ENCODE data around the gene TMEM242. TPM values are rescaled to one million over a fixed set of nuclear protein-coding genes. Genes with fewer than 3 reads are reported as not detected.

Gene TMEM242
- total RNA-seq, 1 donor = 6.2 TPM

DNA sequence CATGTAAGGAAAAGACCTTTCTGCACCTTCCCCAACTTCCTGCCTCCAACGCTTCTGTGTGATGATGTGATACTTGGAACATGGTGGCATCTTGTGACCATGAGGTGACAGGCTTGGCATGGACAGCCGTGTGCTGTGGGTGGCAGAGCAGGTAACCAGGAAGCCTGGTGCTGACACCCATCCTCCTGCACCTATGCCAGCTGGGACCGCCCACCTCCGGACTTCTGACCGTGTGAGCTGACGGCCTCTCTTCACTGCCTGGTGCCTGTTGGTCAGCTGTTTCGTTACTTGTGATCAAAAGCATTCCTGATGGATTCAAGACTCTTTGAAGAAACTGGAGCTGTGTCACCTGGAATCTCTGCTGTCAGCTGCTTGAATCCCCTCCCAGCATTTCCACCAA lies 70.3 kb downstream of the TMEM242 start:
- TF ChIP-seq, protein P1, sequence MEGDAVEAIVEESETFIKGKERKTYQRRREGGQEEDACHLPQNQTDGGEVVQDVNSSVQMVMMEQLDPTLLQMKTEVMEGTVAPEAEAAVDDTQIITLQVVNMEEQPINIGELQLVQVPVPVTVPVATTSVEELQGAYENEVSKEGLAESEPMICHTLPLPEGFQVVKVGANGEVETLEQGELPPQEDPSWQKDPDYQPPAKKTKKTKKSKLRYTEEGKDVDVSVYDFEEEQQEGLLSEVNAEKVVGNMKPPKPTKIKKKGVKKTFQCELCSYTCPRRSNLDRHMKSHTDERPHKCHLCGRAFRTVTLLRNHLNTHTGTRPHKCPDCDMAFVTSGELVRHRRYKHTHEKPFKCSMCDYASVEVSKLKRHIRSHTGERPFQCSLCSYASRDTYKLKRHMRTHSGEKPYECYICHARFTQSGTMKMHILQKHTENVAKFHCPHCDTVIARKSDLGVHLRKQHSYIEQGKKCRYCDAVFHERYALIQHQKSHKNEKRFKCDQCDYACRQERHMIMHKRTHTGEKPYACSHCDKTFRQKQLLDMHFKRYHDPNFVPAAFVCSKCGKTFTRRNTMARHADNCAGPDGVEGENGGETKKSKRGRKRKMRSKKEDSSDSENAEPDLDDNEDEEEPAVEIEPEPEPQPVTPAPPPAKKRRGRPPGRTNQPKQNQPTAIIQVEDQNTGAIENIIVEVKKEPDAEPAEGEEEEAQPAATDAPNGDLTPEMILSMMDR (IDR thresholded peaks at IDR 0.05; ENCODE audit: extremely low read depth, low read depth, low read length) = no peak

DNA sequence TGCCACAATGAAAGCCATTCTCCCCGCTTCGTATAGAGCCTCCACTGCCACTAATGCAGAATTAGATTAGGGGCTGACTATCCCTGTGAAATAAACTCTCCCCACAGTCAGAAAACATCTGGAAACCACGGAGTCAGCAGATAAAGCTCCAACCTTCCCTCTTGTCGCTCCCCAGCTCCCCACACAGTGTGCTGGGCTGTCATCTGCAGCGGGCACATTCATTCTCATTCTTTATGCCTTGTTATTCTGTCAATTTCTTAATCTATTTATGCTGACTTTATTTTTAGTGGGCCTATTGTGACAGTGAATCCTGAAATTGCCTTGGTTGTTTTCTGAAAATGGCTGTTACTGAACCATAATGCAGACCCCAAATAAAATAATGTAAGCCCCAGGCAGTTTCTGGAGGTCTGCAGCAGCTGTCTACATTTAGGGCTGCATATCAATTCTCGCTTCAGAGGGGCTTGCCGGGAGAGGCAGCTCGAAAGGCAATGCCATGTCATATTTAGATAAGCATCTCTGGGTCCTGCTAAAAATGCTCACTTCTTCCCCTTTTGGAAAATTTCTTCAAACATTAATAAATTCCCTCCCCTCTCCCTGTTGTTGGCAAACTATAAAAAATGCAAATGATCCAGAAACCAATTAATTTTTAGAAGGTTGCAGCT lies 71.6 kb downstream of the TMEM242 start:
- Histone ChIP-seq H4K20me1 (ENCODE audit: insufficient read depth, low read length) (no peaks in the 10 kb centered on the region), H3K4me1 (ENCODE audit: insufficient read depth, low read length) (no peaks in the 10 kb centered on the region), H3K79me2 (ENCODE audit: insufficient read depth, low read length) (no peaks in the 10 kb centered on the region), H3K4me3 (ENCODE audit: insufficient read depth, low read length) (no peak overlapping the region), H3K27me3 (ENCODE audit: insufficient read depth, low read length) (peaks cover 36% of the 10 kb centered on the region), H3K27ac (ENCODE audit: low read depth, low read length) (no peak overlapping the region), H3K4me2 (ENCODE audit: insufficient read depth, low read length) (no peak overlapping the region), H2AFZ (ENCODE audit: low read length) (no peak overlapping the region), H3K36me3 (ENCODE audit: insufficient read depth, low read length) (no peaks in the 10 kb centered on the region), H3K9me3 (ENCODE audit: low read depth, low read length) (no peaks in the 10 kb centered on the region)
- DNase-seq (ENCODE audit: insufficient read length, low spot score, missing footprints) = peak; percentile 8
- TF ChIP-seq, protein P1 (IDR thresholded peaks at IDR 0.05; ENCODE audit: extremely low read depth, low read depth, low read length) = no peak

More for the DNA sequence above, 70.3 kb downstream of the TMEM242 start:
- Histone ChIP-seq H2AFZ (ENCODE audit: low read length) (no peak overlapping the region), H3K27me3 (ENCODE audit: insufficient read depth, low read length) (peaks cover 40% of the 10 kb centered on the region), H3K9me3 (ENCODE audit: low read depth, low read length) (no peaks in the 10 kb centered on the region), H3K4me1 (ENCODE audit: insufficient read depth, low read length) (no peaks in the 10 kb centered on the region), H3K36me3 (ENCODE audit: insufficient read depth, low read length) (no peaks in the 10 kb centered on the region), H3K4me2 (ENCODE audit: insufficient read depth, low read length) (no peak overlapping the region), H3K79me2 (ENCODE audit: insufficient read depth, low read length) (no peaks in the 10 kb centered on the region), H3K4me3 (ENCODE audit: insufficient read depth, low read length) (no peak overlapping the region), H4K20me1 (ENCODE audit: insufficient read depth, low read length) (no peaks in the 10 kb centered on the region), H3K27ac (ENCODE audit: low read depth, low read length) (no peak overlapping the region)
- DNase-seq (ENCODE audit: insufficient read length, low spot score, missing footprints) = no peak

DNA sequence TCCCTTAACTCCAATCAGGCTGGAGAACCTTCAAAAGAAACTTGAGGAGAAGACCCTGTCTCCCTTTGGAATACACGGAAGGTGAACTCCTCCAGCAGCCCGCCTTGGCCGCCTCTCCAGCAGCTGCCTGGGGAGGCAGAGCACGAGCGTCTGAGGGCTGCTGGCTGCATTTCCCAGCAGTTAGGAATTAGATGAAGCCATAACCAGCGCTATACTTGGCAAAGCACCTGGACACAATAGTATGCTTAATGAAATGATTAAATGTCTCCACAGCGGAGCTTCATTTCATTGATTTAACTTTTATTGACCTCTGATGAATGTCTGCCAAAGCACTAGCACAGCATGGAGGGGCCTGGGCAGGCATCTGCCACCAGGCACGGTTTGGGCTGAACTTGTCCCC lies 73.5 kb downstream of the TMEM242 start:
- Histone ChIP-seq H3K36me3 (ENCODE audit: insufficient read depth, low read length) (no peaks in the 10 kb centered on the region), H3K4me1 (ENCODE audit: insufficient read depth, low read length) (peaks cover 7% of the 10 kb centered on the region), H3K27me3 (ENCODE audit: insufficient read depth, low read length) (peaks cover 26% of the 10 kb centered on the region), H3K79me2 (ENCODE audit: insufficient read depth, low read length) (no peaks in the 10 kb centered on the region), H3K9me3 (ENCODE audit: low read depth, low read length) (no peaks in the 10 kb centered on the region), H3K27ac (ENCODE audit: low read depth, low read length) (no peak overlapping the region), H3K4me3 (ENCODE audit: insufficient read depth, low read length) (no peak overlapping the region), H4K20me1 (ENCODE audit: insufficient read depth, low read length) (no peaks in the 10 kb centered on the region), H3K4me2 (ENCODE audit: insufficient read depth, low read length) (no peak overlapping the region), H2AFZ (ENCODE audit: low read length) (no peak overlapping the region)
- DNase-seq (ENCODE audit: insufficient read length, low spot score, missing footprints) = no peak
- TF ChIP-seq, protein P1 (IDR thresholded peaks at IDR 0.05; ENCODE audit: extremely low read depth, low read depth, low read length) = no peak

DNA sequence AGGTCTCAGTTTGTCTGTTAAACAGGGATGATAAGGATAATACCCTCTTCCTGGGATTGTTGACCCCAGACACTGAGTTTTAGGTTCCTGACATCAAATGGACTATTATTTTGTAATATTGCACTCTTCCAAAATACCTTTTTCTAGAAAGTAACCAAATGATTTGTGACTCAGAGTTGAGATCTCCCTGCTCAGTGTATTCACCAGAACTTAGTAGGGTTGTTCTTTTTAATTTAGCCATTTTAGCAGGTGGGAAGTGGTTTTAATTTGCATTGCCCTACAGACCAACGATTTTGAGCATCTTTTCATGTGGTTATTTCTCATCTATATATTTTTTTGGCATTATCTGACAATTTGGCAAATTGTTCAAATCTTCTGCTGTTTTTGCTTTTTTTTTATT lies 75.1 kb downstream of the TMEM242 start:
- H4K20me1 ChIP-seq (ENCODE audit: insufficient read depth, low read length) = no peaks in the 10 kb centered on the region
- H3K4me1 ChIP-seq (ENCODE audit: insufficient read depth, low read length) = peaks cover 12% of the 10 kb centered on the region
- no peak overlapping the region for H3K4me2 ChIP-seq (ENCODE audit: insufficient read depth, low read length)
- TF ChIP-seq, protein P1 (IDR thresholded peaks at IDR 0.05; ENCODE audit: extremely low read depth, low read depth, low read length) = no peak
- H3K27ac ChIP-seq (ENCODE audit: low read depth, low read length) = no peak overlapping the region
- no peak overlapping the region for H3K4me3 ChIP-seq (ENCODE audit: insufficient read depth, low read length)
- H3K9me3 ChIP-seq (ENCODE audit: low read depth, low read length) = no peaks in the 10 kb centered on the region
- no peak for DNase-seq (ENCODE audit: insufficient read length, low spot score, missing footprints)
- peaks cover 23% of the 10 kb centered on the region for H3K27me3 ChIP-seq (ENCODE audit: insufficient read depth, low read length)
- H2AFZ ChIP-seq (ENCODE audit: low read length) = no peak overlapping the region
- no peaks in the 10 kb centered on the region for H3K79me2 ChIP-seq (ENCODE audit: insufficient read depth, low read length)
- no peaks in the 10 kb centered on the region for H3K36me3 ChIP-seq (ENCODE audit: insufficient read depth, low read length)
